Measurements from ENCODE around the gene HCN3.

The HCN3 gene

GRCh38 chr1:155334962-155335361 is 57.7 kb downstream of the HCN3 start:
- no peak for DNase-seq (ENCODE audit: low read depth in 1 of 2, low spot score in 1 of 2)
